Natural killer cell (primary cell): ENCODE measurements around the gene TMEM107. TPM values are rescaled to one million over a fixed set of nuclear protein-coding genes. Genes with fewer than 3 reads are reported as not detected.

ENCODE experiments used
- ATAC-seq, 3 donors: fragments of 150-1000 bp in 2 of 3; fragments of 200-7000 bp in 1 of 3; cut with Tn5 transposase; 1 replicate in 1 of 3; 2 replicates in 2 of 3; pipeline ENCODE4 v1.10.0; 2021; ENCODE audit warnings: mild to moderate bottlenecking in 2 of 3, moderate library complexity in 2 of 3
- DNase-seq, 2 donors: peaks; one replicate each; pipeline versions ENCODE4 v3.0.0 to v3.0.0-alpha.2; 2013 to 2021; ENCODE audit warnings: mixed read lengths in 1 of 2
- H3K27ac ChIP-seq: one replicate; pipeline ENCODE4 v1.5.1; 2013; ENCODE audit warnings: mild to moderate bottlenecking, low read length
- H3K27me3 ChIP-seq: one replicate; pipeline ENCODE4 v1.6.1; 2013; ENCODE audit warnings: low read length; ENCODE audit not compliant: control insufficient read depth, insufficient read depth
- H3K36me3 ChIP-seq: one replicate; pipeline ENCODE4 v1.6.1; 2013; ENCODE audit warnings: low read length; ENCODE audit not compliant: control insufficient read depth, insufficient read depth
- H3K4me1 ChIP-seq: one replicate; pipeline ENCODE4 v1.6.1; 2013; ENCODE audit warnings: low read length; ENCODE audit not compliant: control insufficient read depth, insufficient read depth
- H3K4me3 ChIP-seq: one replicate; pipeline ENCODE4 v1.5.1; 2013; ENCODE audit warnings: low read length
- H3K9me3 ChIP-seq: one replicate; pipeline ENCODE4 v1.6.1; 2013; ENCODE audit warnings: low read length; ENCODE audit not compliant: control insufficient read depth, insufficient read depth
- H3K27ac Mint-ChIP-seq, 2 donors: one replicate each; pipeline ENCODE4 v1.8.0; 2022; ENCODE audit warnings: mild to moderate bottlenecking in 2 of 2, mixed read lengths in 2 of 2, moderate library complexity in 1 of 2
- H3K27me3 Mint-ChIP-seq, 2 donors: one replicate each; pipeline ENCODE4 v1.8.0; 2022; ENCODE audit warnings: low read depth in 2 of 2, mixed read lengths in 2 of 2
- H3K36me3 Mint-ChIP-seq: one replicate; pipeline ENCODE4 v1.8.0; 2022; ENCODE audit warnings: mixed read lengths
- H3K4me1 Mint-ChIP-seq, 2 donors: one replicate each; pipeline ENCODE4 v1.8.0; 2022; ENCODE audit warnings: mixed read lengths in 2 of 2
- H3K4me3 Mint-ChIP-seq: one replicate; pipeline ENCODE4 v1.8.0; 2022; ENCODE audit warnings: mild to moderate bottlenecking, moderate library complexity, mixed read lengths
- H3K9me3 Mint-ChIP-seq, 2 donors: one replicate each; pipeline ENCODE4 v1.8.0; 2022; ENCODE audit warnings: mixed read lengths in 2 of 2
- CTCF ChIP-seq: fragments of 200-600 bp; IDR thresholded peaks from one replicate; pipeline ENCODE4 v1.8.0; 2022; ENCODE audit warnings: antibody characterized with exemption
- WGBS: methylation state at CpG from one replicate; pipeline ENCODE4 v1.1.7; 2013; ENCODE audit warnings: missing lambda C conversion rate; ENCODE audit not compliant: insufficient coverage; 5-methylcytosine and 5-hydroxymethylcytosine counted together
- intact Hi-C: fragments of 100-400 bp; cut with micrococcal nuclease; formaldehyde crosslinking; loops from one replicate; pipeline ENCODE4 v1.14.2; 2022
- total RNA-seq, 4 donors: library from RNA; stranded (reverse); fragments of 120-200 nt in 1 of 4; gene quantifications; one replicate each; pipeline versions ENCODE4 v1.2.3 to v1.2.4, GENCODE V29; 2013 to 2022

The TMEM107 gene
- total RNA-seq, 3 donors from 2014 or later (not counting 1 experiment from before 2014, with no cell fraction given): 48.9 to 101 (median 96.1) TPM

GRCh38 chr17:8125947-8126490 is 50.2 kb downstream of the TMEM107 start:
- Mint-ChIP-seq H3K4me3 (peak overlapping the region; percentile 93), H3K4me1 (peaks cover 53 to 55% of the 10 kb centered on the region in 2 donors), H3K27me3 (peaks cover 42 to 53% of the 10 kb centered on the region in 2 donors), H3K9me3 (peaks cover 0 to 2% of the 10 kb centered on the region in 2 donors), H3K36me3 (no peaks in the 10 kb centered on the region), H3K27ac (peak overlapping the region; percentile 95 to 98)
- WGBS: under 1% methylated on average over 35 of the region's 35 CpGs
- Histone ChIP-seq H3K4me3 (peak overlapping the region; percentile 57), H3K27me3 (peaks cover 33% of the 10 kb centered on the region), H3K36me3 (no peaks in the 10 kb centered on the region), H3K4me1 (peaks cover 58% of the 10 kb centered on the region), H3K9me3 (no peaks in the 10 kb centered on the region), H3K27ac (no peak overlapping the region)
- no peak for TF ChIP-seq CTCF
- peak in 2 of 3 donors; percentile 9 for ATAC-seq
- intact Hi-C loops: loop anchor here (1.0 kb wide), 2 partner anchors 12 to 61 kb away; no protein-coding TSS in a partner anchor
- peak in 1 of 2 donors; percentile 52 for DNase-seq

- Histone ChIP-seq H3K9me3 (no peaks in the 10 kb centered on the region), H3K4me1 (peaks cover 65% of the 10 kb centered on the region), H3K4me3 (peak overlapping the region; percentile 57), H3K36me3 (no peaks in the 10 kb centered on the region), H3K27ac (no peak overlapping the region), H3K27me3 (peaks cover 33% of the 10 kb centered on the region)
- intact Hi-C loops: loop anchor here (1.0 kb wide), 2 partner anchors 13 to 62 kb away; no protein-coding TSS in a partner anchor
- TF ChIP-seq CTCF: no peak
- Mint-ChIP-seq H3K4me3 (peak overlapping the region; percentile 93), H3K27ac (peak overlapping the region; percentile 95 to 98), H3K4me1 (peaks cover 60 to 62% of the 10 kb centered on the region in 2 donors), H3K36me3 (no peaks in the 10 kb centered on the region), H3K9me3 (peaks cover 0 to 2% of the 10 kb centered on the region in 2 donors), H3K27me3 (peaks cover 45 to 59% of the 10 kb centered on the region in 2 donors)
- ATAC-seq: peak; percentile 52 to 62 (median 60)
- DNase-seq: peak; percentile 92
- under 1% methylated on average over 36 of the region's 40 CpGs for WGBS
Measured at GRCh38 chr17:8125154-8125946, 50.8 kb downstream of the TMEM107 start.

GRCh38 chr17:8124350-8125153 is 51.6 kb downstream of the TMEM107 start:
- ATAC-seq: no peak

More at GRCh38 chr17:8124350-8125153, 51.6 kb downstream of the TMEM107 start:
- Mint-ChIP-seq H3K9me3 (peaks cover 0 to 2% of the 10 kb centered on the region in 2 donors), H3K4me3 (peak overlapping the region; percentile 93), H3K27me3 (peaks cover 46 to 57% of the 10 kb centered on the region in 2 donors), H3K36me3 (peaks cover 3% of the 10 kb centered on the region), H3K27ac (peak overlapping the region; percentile 95 to 98), H3K4me1 (peaks cover 68 to 70% of the 10 kb centered on the region in 2 donors)
- Histone ChIP-seq H3K9me3 (no peaks in the 10 kb centered on the region), H3K27ac (no peak overlapping the region), H3K36me3 (no peaks in the 10 kb centered on the region), H3K4me3 (no peak overlapping the region), H3K27me3 (peaks cover 33% of the 10 kb centered on the region), H3K4me1 (peaks cover 69% of the 10 kb centered on the region)
- no peak for TF ChIP-seq CTCF
- DNase-seq: peak in 1 of 2 donors; percentile 55
- intact Hi-C loops: loop anchor here (1.0 kb wide), 2 partner anchors 14 to 63 kb away; no protein-coding TSS in a partner anchor
- WGBS: 1% methylated on average over 23 of the region's 24 CpGs
